Testis (tissue), 2 donors: Measurements from ENCODE around the gene EIF2S3B.

Experiments used
- POLR2A ChIP-seq: fragments of 450-650 bp; IDR thresholded peaks from one replicate; pipeline ENCODE4 v1.6.1; 2017; ENCODE audit warnings: antibody characterized with exemption, mild to moderate bottlenecking, moderate library complexity
- TF ChIP-seq, protein P1 (sequence below), 3 experiments: fragments of 450-650 bp in 2 of 3; fragments of 200-600 bp in 1 of 3; sonication (generic) in 1 of 3; IDR thresholded peaks; one replicate each; pipeline ENCODE4 v1.5.1; 2016 to 2019; ENCODE audit warnings: antibody characterized with exemption in 3 of 3, mild to moderate bottlenecking in 2 of 3, moderate library complexity in 1 of 3

DNA sequence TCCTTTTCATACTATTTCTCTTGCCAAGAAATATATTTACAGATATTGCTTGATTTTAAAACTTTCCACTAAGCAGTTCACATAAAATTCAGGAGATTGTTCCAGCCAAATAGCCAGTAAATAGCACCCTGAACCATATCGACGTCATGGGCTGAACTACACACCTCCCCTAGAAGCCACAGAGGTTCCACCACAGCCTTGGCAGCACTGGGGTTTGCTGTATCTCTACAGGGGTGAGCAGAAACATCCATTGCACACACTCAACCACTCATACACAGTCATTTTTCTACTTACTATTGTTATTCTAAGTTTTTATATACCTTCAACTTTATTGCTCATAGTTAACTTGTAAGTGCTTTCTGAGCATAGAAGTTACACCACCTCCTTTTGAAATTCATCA lies 8.1 kb upstream of the EIF2S3B start:
- TF ChIP-seq, protein P1, sequence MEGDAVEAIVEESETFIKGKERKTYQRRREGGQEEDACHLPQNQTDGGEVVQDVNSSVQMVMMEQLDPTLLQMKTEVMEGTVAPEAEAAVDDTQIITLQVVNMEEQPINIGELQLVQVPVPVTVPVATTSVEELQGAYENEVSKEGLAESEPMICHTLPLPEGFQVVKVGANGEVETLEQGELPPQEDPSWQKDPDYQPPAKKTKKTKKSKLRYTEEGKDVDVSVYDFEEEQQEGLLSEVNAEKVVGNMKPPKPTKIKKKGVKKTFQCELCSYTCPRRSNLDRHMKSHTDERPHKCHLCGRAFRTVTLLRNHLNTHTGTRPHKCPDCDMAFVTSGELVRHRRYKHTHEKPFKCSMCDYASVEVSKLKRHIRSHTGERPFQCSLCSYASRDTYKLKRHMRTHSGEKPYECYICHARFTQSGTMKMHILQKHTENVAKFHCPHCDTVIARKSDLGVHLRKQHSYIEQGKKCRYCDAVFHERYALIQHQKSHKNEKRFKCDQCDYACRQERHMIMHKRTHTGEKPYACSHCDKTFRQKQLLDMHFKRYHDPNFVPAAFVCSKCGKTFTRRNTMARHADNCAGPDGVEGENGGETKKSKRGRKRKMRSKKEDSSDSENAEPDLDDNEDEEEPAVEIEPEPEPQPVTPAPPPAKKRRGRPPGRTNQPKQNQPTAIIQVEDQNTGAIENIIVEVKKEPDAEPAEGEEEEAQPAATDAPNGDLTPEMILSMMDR (IDR thresholded peaks at IDR 0.05), result no peak
- no peak for TF ChIP-seq POLR2A
